K562 (cell line): ENCODE measurements around the gene CYB5RL. TPM values are rescaled to one million over a fixed set of nuclear protein-coding genes. Genes with fewer than 3 reads are reported as not detected.
A peak's percentile ranks its signal among the peaks of the same experiment; 100 is the strongest.

ENCODE experiments used
- GABPA ChIP-seq: fragments of 200-800 bp; sonication (Bioruptor generic); conservative IDR thresholded peaks from 2 replicates; pipeline ENCODE4 v1.6.1; 2016; ENCODE audit warnings: low read depth, missing genetic modification characterization, missing compliant biosample characterization
- GATAD2B ChIP-seq: fragments of 450-650 bp; IDR thresholded peaks from 2 replicates; pipeline ENCODE4 v1.6.1; 2017; ENCODE audit warnings: mild to moderate bottlenecking, borderline replicate concordance
- HNRNPUL1 ChIP-seq: fragments of 200-400 bp; formaldehyde crosslinking; IDR thresholded peaks from 2 replicates; pipeline ENCODE4 v1.6.1; 2017; ENCODE audit warnings: low read length
- NEUROD1 ChIP-seq: fragments of 150-350 bp; IDR thresholded peaks from 2 replicates; pipeline ENCODE4 v1.6.1; 2014; ENCODE audit warnings: borderline replicate concordance, low read length, low read depth; ENCODE audit not compliant: partially characterized antibody
- OTX1 ChIP-seq: fragments of 450-650 bp; formaldehyde crosslinking; IDR thresholded peaks from 2 replicates; pipeline ENCODE4 v1.4.0; 2022; ENCODE audit warnings: mild to moderate bottlenecking
- RBM17 ChIP-seq: fragments of 200-400 bp; formaldehyde crosslinking; IDR thresholded peaks from 2 replicates; pipeline ENCODE4 v1.6.1; 2017; ENCODE audit warnings: low read depth, mild to moderate bottlenecking, low read length, borderline replicate concordance
- RFX1 ChIP-seq: fragments of 450-650 bp; IDR thresholded peaks from 2 replicates; pipeline ENCODE4 v1.6.1; 2016; ENCODE audit warnings: mild to moderate bottlenecking, moderate library complexity
- SMAD2 ChIP-seq: fragments of 150-350 bp; IDR thresholded peaks from 2 replicates; pipeline ENCODE4 v1.6.1; 2014; ENCODE audit warnings: low read depth, mild to moderate bottlenecking, low read length
- XRCC5 ChIP-seq: fragments of 200-400 bp; formaldehyde crosslinking; IDR thresholded peaks from 2 replicates; pipeline ENCODE4 v1.6.1; 2017; ENCODE audit warnings: low read depth, mild to moderate bottlenecking, low read length
- YBX1 ChIP-seq: fragments of 450-650 bp; IDR thresholded peaks from 2 replicates; pipeline ENCODE4 v1.7.1; 2016; ENCODE audit warnings: mild to moderate bottlenecking
- ZNF431 ChIP-seq: sonication (generic); formaldehyde crosslinking; IDR thresholded peaks from 2 replicates; pipeline ENCODE4 v1.8.0; 2022; ENCODE audit warnings: mild to moderate bottlenecking, missing genetic modification reagents
- polyA plus RNA-seq, 8 experiments: library from polyadenylated mRNA; depleted of rRNA in 4 of 8; stranded (reverse) in 5 of 8; unstranded in 3 of 8; fragments of >200 nt; fragmentation: Nextera tagmentation in 2 of 8; fragmentation: Illumina TruSeq in 1 of 8; extraction: Ambion mirVana in 2 of 8; extraction: Trizol in 1 of 8; gene quantifications; 2 replicates each; pipeline versions ENCODE4 v1.2.1 to v1.2.3, GENCODE V29; 2011 to 2014; ENCODE audit warnings: inconsistent platforms in 1 of 8, missing spikeins in 1 of 8
- total RNA-seq, 7 experiments: library from RNA; depleted of rRNA in 6 of 7; stranded (reverse); fragments of >200 nt in 6 of 7; fragmentation: Illumina TruSeq in 2 of 7; extraction: Trizol in 2 of 7; gene quantifications; 2 replicates each; pipeline versions ENCODE4 v1.2.1 to v1.2.3, GENCODE V29; 2011 to 2021; ENCODE audit warnings: low replicate concordance in 1 of 7
- TF ChIP-seq, protein P1 (sequence below), 2 experiments: fragments of 450-650 bp in 1 of 2; sonication (generic) in 1 of 2; formaldehyde crosslinking in 1 of 2; IDR thresholded peaks; 2 replicates each; pipeline versions ENCODE4 v1.7.1 to v1.9.0; 2016 to 2022; ENCODE audit warnings: inconsistent platforms in 1 of 2, mild to moderate bottlenecking in 1 of 2, missing genetic modification reagents in 1 of 2
- TF ChIP-seq, protein P2 (sequence below): fragments of 250-450 bp; sonication (Bioruptor Pico); IDR thresholded peaks from 2 replicates; pipeline ENCODE4 v1.5.1; 2021; ENCODE audit warnings: mild to moderate bottlenecking
- TF ChIP-seq, protein P3 (sequence below): fragments of 450-650 bp; conservative IDR thresholded peaks from 2 replicates; pipeline ENCODE4 v1.6.1; 2016; ENCODE audit warnings: missing genetic modification characterization, low read depth, mild to moderate bottlenecking, missing compliant biosample characterization, moderate library complexity

The CYB5RL gene
- total and polyA plus RNA-seq, 9 of the 15 experiments (the other 6 are each of a cell fraction or from before 2014, with no cell fraction given): 7.9 to 18.0 (median 11.2) TPM

DNA sequence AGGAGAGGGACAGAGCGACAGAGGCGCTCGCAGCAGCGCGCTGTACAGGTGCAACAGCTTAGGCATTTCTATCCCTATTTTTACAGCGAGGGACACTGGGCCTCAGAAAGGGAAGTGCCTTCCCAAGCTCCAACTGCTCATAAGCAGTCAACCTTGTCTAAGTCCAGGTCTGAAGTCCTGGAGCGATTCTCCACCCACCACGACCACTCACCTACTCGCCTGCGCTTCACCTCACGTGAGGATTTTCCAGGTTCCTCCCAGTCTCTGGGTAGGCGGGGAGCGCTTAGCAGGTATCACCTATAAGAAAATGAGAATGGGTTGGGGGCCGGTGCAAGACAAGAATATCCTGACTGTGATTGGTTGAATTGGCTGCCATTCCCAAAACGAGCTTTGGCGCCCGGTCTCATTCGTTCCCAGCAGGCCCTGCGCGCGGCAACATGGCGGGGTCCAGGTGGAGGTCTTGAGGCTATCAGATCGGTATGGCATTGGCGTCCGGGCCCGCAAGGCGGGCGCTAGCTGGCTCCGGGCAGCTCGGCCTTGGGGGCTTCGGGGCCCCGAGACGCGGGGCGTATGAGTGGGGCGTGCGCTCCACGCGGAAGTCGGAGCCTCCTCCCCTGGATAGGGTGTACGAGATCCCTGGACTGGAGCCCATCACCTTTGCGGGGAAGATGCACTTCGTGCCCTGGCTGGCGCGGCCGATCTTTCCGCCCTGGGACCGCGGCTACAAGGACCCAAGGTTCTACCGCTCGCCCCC is at the start of gene CYB5RL, which contains the start of gene MRPL37 (continued):
- TF ChIP-seq, protein P1, sequence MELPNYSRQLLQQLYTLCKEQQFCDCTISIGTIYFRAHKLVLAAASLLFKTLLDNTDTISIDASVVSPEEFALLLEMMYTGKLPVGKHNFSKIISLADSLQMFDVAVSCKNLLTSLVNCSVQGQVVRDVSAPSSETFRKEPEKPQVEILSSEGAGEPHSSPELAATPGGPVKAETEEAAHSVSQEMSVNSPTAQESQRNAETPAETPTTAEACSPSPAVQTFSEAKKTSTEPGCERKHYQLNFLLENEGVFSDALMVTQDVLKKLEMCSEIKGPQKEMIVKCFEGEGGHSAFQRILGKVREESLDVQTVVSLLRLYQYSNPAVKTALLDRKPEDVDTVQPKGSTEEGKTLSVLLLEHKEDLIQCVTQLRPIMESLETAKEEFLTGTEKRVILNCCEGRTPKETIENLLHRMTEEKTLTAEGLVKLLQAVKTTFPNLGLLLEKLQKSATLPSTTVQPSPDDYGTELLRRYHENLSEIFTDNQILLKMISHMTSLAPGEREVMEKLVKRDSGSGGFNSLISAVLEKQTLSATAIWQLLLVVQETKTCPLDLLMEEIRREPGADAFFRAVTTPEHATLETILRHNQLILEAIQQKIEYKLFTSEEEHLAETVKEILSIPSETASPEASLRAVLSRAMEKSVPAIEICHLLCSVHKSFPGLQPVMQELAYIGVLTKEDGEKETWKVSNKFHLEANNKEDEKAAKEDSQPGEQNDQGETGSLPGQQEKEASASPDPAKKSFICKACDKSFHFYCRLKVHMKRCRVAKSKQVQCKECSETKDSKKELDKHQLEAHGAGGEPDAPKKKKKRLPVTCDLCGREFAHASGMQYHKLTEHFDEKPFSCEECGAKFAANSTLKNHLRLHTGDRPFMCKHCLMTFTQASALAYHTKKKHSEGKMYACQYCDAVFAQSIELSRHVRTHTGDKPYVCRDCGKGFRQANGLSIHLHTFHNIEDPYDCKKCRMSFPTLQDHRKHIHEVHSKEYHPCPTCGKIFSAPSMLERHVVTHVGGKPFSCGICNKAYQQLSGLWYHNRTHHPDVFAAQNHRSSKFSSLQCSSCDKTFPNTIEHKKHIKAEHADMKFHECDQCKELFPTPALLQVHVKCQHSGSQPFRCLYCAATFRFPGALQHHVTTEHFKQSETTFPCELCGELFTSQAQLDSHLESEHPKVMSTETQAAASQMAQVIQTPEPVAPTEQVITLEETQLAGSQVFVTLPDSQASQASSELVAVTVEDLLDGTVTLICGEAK (IDR thresholded peaks at IDR 0.05): peak; percentile 8; the same call in 1 of the 2 replicates
- TF ChIP-seq, protein P1 (CRISPR knock-in tag; IDR thresholded peaks at IDR 0.05): no peak
- TF ChIP-seq RBM17 (no peak), SMAD2 (no peak), HNRNPUL1 (no peak), XRCC5 (no peak), NEUROD1 (peak; percentile 46), RFX1 (no peak), ZNF431 (CRISPR knock-in tag) (peak; percentile 72), YBX1 (no peak), GATAD2B (no peak), GABPA (tag) (0 out of 2 replicates have a peak, but pooled peaks have one; percentile 24), OTX1 (CRISPR knock-in tag) (no peak)
- TF ChIP-seq, protein P2, sequence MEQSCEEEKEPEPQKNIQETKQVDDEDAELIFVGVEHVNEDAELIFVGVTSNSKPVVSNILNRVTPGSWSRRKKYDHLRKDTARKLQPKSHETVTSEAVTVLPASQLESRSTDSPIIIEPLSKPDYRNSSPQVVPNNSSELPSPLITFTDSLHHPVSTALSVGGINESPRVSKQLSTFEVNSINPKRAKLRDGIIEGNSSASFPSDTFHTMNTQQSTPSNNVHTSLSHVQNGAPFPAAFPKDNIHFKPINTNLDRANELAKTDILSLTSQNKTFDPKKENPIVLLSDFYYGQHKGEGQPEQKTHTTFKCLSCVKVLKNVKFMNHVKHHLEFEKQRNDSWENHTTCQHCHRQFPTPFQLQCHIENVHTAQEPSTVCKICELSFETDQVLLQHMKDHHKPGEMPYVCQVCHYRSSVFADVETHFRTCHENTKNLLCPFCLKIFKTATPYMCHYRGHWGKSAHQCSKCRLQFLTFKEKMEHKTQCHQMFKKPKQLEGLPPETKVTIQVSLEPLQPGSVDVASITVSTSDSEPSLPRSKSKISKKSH: no peak
- TF ChIP-seq, protein P3, sequence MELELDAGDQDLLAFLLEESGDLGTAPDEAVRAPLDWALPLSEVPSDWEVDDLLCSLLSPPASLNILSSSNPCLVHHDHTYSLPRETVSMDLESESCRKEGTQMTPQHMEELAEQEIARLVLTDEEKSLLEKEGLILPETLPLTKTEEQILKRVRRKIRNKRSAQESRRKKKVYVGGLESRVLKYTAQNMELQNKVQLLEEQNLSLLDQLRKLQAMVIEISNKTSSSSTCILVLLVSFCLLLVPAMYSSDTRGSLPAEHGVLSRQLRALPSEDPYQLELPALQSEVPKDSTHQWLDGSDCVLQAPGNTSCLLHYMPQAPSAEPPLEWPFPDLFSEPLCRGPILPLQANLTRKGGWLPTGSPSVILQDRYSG (tag): no peak
